Erythroblast (primary cell): ENCODE measurements around the gene RNPEPL1.

Experiments
- DNase-seq, 2 experiments: peaks; one replicate each; lab custom pipeline; 2025; lab: John Stamatoyannopoulos, UW
- GATA1 ChIP-seq: IDR thresholded peaks from 2 replicates; pipeline ENCODE4 v1.6.1; 2011; ENCODE audit warnings: low read depth, mild to moderate bottlenecking, control low read depth, low read length, moderate library complexity
- POLR2A ChIP-seq: IDR thresholded peaks from 2 replicates; pipeline ENCODE4 v1.6.1; 2011; ENCODE audit warnings: mild to moderate bottlenecking, low read length

RNPEPL1 gene

DNA sequence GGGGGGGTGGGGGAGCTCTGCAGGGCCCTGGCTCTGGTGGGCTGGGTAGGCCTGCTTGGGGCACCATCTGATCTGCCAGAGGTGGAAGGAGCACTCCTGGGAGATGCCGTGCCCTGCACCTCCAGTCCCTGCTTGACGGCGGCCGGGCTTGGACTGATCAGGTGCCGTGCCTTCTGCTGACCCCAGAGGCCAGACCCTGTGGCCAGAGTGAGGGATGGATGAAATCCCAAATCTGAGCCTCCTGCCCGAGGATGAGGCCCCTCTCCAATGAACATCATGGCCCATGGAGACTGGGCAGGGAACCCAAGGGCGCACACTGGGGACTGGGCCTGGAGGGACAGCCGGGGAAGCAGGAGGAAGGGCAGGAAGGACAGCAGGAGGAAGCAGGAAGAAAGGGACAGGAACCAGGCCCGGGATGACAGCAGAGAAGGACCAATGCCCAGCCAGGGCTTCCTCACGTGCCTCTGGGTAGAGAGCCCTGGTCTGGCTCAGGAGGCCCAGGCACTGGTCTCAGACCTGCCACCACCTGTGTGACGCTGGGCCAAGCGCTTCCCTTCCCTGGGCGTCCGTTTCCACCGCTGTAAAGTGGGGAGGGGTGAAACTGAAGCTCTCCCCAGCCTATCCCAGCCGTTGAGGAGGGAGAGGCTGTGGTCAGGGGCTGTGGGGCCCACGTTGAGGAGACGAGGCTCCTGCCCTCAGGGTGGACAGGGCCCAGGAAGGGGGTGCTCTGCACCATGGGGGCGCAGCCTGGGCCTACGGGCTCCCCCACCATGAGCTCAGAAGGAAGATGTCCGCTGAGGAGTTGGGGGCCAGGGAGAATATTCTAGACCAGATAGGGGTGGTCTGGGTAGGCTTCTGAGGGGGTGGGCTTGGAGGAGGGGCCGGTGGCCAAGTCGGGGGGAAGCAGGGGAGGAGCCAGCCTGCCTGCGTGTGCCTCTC, 56.0 kb downstream of the RNPEPL1 start:
- no peak for TF ChIP-seq GATA1
- no peak for TF ChIP-seq POLR2A
- DNase-seq: no peak

DNA sequence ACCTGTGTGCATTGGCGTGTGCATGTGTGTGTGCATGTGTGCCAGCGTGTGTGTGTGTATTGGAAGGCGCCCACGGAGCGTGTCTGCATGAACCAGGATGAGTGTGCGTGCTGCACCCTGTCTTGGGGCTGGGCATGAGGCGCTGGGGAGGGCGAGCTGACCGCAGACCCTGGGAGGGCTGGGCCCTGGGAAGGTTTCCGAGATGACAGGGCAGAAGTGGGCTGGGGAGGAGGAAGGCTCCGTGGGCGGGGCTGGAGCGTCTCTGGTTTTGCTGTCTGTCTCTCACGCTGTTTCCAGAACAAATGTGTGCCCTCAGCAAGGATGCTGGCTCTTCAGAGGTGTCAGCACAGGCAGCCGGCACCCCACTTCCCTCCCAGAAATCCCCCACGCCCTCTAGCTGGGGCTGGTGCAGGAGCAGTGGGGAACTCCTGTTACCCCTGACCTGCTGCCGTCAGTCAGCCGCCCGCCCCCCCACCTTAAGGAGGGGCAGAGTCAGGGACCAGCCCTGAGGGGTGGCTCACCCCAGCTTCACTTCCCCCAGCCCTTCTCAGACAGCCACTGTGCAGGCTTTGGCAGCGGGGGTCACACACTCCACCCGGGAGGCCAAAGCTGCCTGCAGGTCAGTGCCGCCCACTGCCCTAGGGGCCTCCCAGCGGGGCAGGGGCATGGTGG, 56.8 kb downstream of the RNPEPL1 start, which contains the start of gene GPR35:
Gene GPR35 (plus strand): TSS at position 531 of the 672 bp plus-strand sequence. CDS start 4,473 bp downstream, outside the sequence.
- TF ChIP-seq POLR2A (no peak), GATA1 (no peak)
- DNase-seq: peak in 1 of 2 experiments; percentile 26

GRCh38 chr2:240626531-240627300, 58.4 kb downstream of the RNPEPL1 start:
- no peak for TF ChIP-seq GATA1
- no peak for TF ChIP-seq POLR2A
- DNase-seq: no peak

GRCh38 chr2:240627736-240628506, 59.6 kb downstream of the RNPEPL1 start:
- no peak for TF ChIP-seq GATA1
- no peak for TF ChIP-seq POLR2A
- DNase-seq: no peak

DNA sequence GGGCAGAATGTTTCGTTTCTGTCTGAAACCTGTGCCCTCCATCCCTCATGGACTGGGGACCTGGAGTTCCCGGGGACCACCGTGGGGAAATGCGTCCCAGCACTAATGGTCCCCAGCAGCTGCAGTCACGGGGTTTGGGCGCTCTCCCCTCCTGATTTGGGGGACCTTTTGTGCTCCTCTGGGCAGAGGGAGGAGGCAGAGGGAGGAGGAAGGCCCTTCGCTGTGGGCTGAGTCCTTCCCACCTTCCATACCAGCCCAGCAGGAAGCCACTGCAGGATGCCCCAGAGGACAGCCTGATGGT, 60.2 kb downstream of the RNPEPL1 start:
- DNase-seq: no peak
- TF ChIP-seq GATA1: no peak
- no peak for TF ChIP-seq POLR2A

GRCh38 chr2:240628808-240629618, 60.7 kb downstream of the RNPEPL1 start:
- no peak for DNase-seq
- TF ChIP-seq POLR2A: no peak
- no peak for TF ChIP-seq GATA1

GRCh38 chr2:240629619-240629967, 61.3 kb downstream of the RNPEPL1 start:
- TF ChIP-seq POLR2A (no peak), GATA1 (no peak)
- DNase-seq: no peak

GRCh38 chr2:240629968-240630770, 61.9 kb downstream of the RNPEPL1 start:
- no peak for DNase-seq
- no peak for TF ChIP-seq POLR2A
- TF ChIP-seq GATA1: no peak
